NCI-H510A treated with DMSO at 0.1 percent for 48 hours (cell line): Measurements from ENCODE around the gene ABCG1.

Experiments
- DNase-seq: peaks from one replicate; lab custom pipeline; 2025; lab: John Stamatoyannopoulos, UW

ABCG1 gene

GRCh38 chr21:42307106-42307505 is 88.2 kb downstream of the ABCG1 start:
- DNase-seq, result peak; percentile 40

- no peak for DNase-seq
These were observed 89.4 kb downstream of the ABCG1 start for GRCh38 chr21:42308161-42308913.

GRCh38 chr21:42308914-42309752 is 90.2 kb downstream of the ABCG1 start:
- no peak for DNase-seq

- DNase-seq, result peak; percentile 22
These were observed 90.8 kb downstream of the ABCG1 start for GRCh38 chr21:42309753-42310213.

GRCh38 chr21:42310411-42311001 is 91.6 kb downstream of the ABCG1 start:
- no peak for DNase-seq

- DNase-seq, result no peak
These were observed 92.2 kb downstream of the ABCG1 start for GRCh38 chr21:42311160-42311559.

GRCh38 chr21:42311816-42312625 is 93.1 kb downstream of the ABCG1 start:
- DNase-seq, result no peak

- DNase-seq, result peak; percentile 23
These were observed 93.7 kb downstream of the ABCG1 start for GRCh38 chr21:42312626-42313104.

- DNase-seq, result peak; percentile 73
These were observed 94.6 kb downstream of the ABCG1 start for GRCh38 chr21:42313501-42313969.

- DNase-seq, result no peak
These were observed 95.8 kb downstream of the ABCG1 start for GRCh38 chr21:42314616-42315295.

- peak; percentile 96 for DNase-seq
These were observed 96.5 kb downstream of the ABCG1 start, which contains the start of gene TFF3 for GRCh38 chr21:42315296-42315891. TFF3 (minus strand) TSS chr21:42315409; CDS start chr21:42315374, 35 bp downstream.

- peak; percentile 51 for DNase-seq
These were observed 98.0 kb downstream of the ABCG1 start for GRCh38 chr21:42316891-42317290.

GRCh38 chr21:42317341-42317741 is 98.4 kb downstream of the ABCG1 start:
- DNase-seq, result peak; percentile 64

- no peak for DNase-seq
These were observed 99.1 kb downstream of the ABCG1 start for GRCh38 chr21:42317826-42318746.

GRCh38 chr21:42319376-42319775 is 100.4 kb downstream of the ABCG1 start:
- DNase-seq, result no peak

GRCh38 chr21:42319851-42320572 is 101.1 kb downstream of the ABCG1 start:
- peak; percentile 44 for DNase-seq

GRCh38 chr21:42320791-42321190 is 101.9 kb downstream of the ABCG1 start:
- DNase-seq, result no peak

GRCh38 chr21:42321231-42321630 is 102.3 kb downstream of the ABCG1 start:
- DNase-seq, result no peak

GRCh38 chr21:42321845-42322244 is 102.9 kb downstream of the ABCG1 start:
- DNase-seq, result no peak
